GM12878 (cell line): ENCODE data around the gene CHIC2.

ENCODE experiments used
- POLR2AphosphoS5 ChIP-seq: IDR thresholded peaks from 2 replicates; pipeline ENCODE4 v1.6.1; 2011; ENCODE audit warnings: mild to moderate bottlenecking, low read length, inconsistent platforms
- ZNF274 ChIP-seq: IDR thresholded peaks from one replicate; pipeline ENCODE4 v1.8.0; 2011; ENCODE audit not compliant: insufficient read length, insufficient read depth

GRCh38 chr4:54097152-54097551, 32.7 kb upstream of the CHIC2 start:
- TF ChIP-seq ZNF274 (no peak), POLR2AphosphoS5 (no peak)
